Renal cortex interstitium (tissue), 11 donors: ENCODE data around the gene RNF149. TPM values are rescaled to one million over a fixed set of nuclear protein-coding genes. Genes with fewer than 3 reads are reported as not detected.
A peak's percentile ranks its signal among the peaks of the same experiment; 100 is the strongest.
"Not testable (repeated sequence)": the region's sequence is repeated elsewhere in the genome, so short reads cannot be mapped to it uniquely, and the experiment has no call there.

Experiments
- DNase-seq, 11 donors: peaks; one replicate each; pipeline ENCODE4 v3.0.0-alpha.2; 2013; ENCODE audit warnings: low read depth in 9 of 11, low spot score in 4 of 11; ENCODE audit errors: extremely low read depth in 1 of 11
- polyA plus RNA-seq, 3 donors: library from polyadenylated mRNA; unstranded; fragments of 120-200 nt; gene quantifications; one replicate each; pipeline ENCODE4 v1.2.1, GENCODE V29; 2013; ENCODE audit not compliant: insufficient read length in 3 of 3

RNF149 gene
- polyA plus RNA-seq, 3 donors: 40.3 to 72.8 (median 47.4) TPM

- DNase-seq: not testable (repeated sequence)
These were observed 63.0 kb downstream of the RNF149 start for GRCh38 chr2:101245468-101245867.

- not testable (repeated sequence) for DNase-seq
These were observed 63.6 kb downstream of the RNF149 start for GRCh38 chr2:101244899-101245298.

GRCh38 chr2:101244373-101244772 is 64.1 kb downstream of the RNF149 start:
- not testable (repeated sequence) for DNase-seq

GRCh38 chr2:101241158-101241557 is 67.3 kb downstream of the RNF149 start:
- no peak for DNase-seq

GRCh38 chr2:101240694-101241093 is 67.8 kb downstream of the RNF149 start:
- DNase-seq: not testable (repeated sequence)

- DNase-seq: not testable (repeated sequence)
These were observed 68.8 kb downstream of the RNF149 start for GRCh38 chr2:101239760-101240118.

GRCh38 chr2:101238930-101239759 is 69.4 kb downstream of the RNF149 start:
- peak in 3 of 11 donors; percentile 53 to 59 (median 57) for DNase-seq

- not testable (repeated sequence) for DNase-seq
These were observed 70.6 kb downstream of the RNF149 start for GRCh38 chr2:101237944-101238343.

GRCh38 chr2:101235956-101236355 is 72.5 kb downstream of the RNF149 start:
- DNase-seq: not testable (repeated sequence)

- no peak for DNase-seq
These were observed 74.1 kb downstream of the RNF149 start for GRCh38 chr2:101234169-101234938.

- no peak for DNase-seq
These were observed 75.7 kb downstream of the RNF149 start for GRCh38 chr2:101232770-101233169.

GRCh38 chr2:101231937-101232730 is 76.4 kb downstream of the RNF149 start:
- DNase-seq: no peak

GRCh38 chr2:101231240-101231639 is 77.3 kb downstream of the RNF149 start:
- no peak for DNase-seq

GRCh38 chr2:101230541-101231001 is 77.9 kb downstream of the RNF149 start:
- DNase-seq: peak in 4 of 11 donors; percentile 46 to 68 (median 66)

Other genes starting within 250 kb of the RNF149 start
- gene TBC1D8, start 157.3 kb downstream of the RNF149 start, polyA plus RNA-seq: 10 to 100 TPM; 29.3 to 47.8 (median 32.2) TPM
- gene CNOT11, start 55.8 kb downstream of the RNF149 start, polyA plus RNA-seq: 10 to 100 TPM; 51.6 to 60.6 (median 53.7) TPM
- gene CREG2, start 78.8 kb upstream of the RNF149 start, polyA plus RNA-seq: 1 to 10 TPM in 1 of 3 donors, under 1 TPM in 2; 0.46 to 1.7 (median 0.98) TPM
- 1 to 10 TPM in 2 of 3 donors, under 1 TPM in 1; 0.50 to 1.3 (median 1.1) TPM for gene RFX8, start 166.4 kb upstream of the RNF149 start, polyA plus RNA-seq